HG02588 (cell line): Measurements from ENCODE around the gene RPP25.
A peak's percentile ranks its signal among the peaks of the same experiment; 100 is the strongest.

Experiments
- ATAC-seq: cut with Tn5 transposase; IDR thresholded peaks from one replicate; pipeline ENCODE4 v1.9.1; 2021; ENCODE audit warnings: mild to moderate bottlenecking, moderate library complexity; ENCODE audit not compliant: unreplicated experiment

RPP25 gene

GRCh38 chr15:74956648-74957475 lies at the start of gene RPP25:
TSS of gene RPP25 (minus strand) at chr15:74956772. CDS start at chr15:74956583, 189 bp downstream.
- ATAC-seq = peak; percentile 79

- ATAC-seq = no peak
Observed at GRCh38 chr15:75002398-75002797, 45.8 kb upstream of the RPP25 start.

- ATAC-seq = no peak
Observed at GRCh38 chr15:75001310-75001709, 44.7 kb upstream of the RPP25 start.

- ATAC-seq = no peak
Observed at GRCh38 chr15:74997543-74997942, 41.0 kb upstream of the RPP25 start.

GRCh38 chr15:74997141-74997540 lies 40.6 kb upstream of the RPP25 start:
- no peak for ATAC-seq

GRCh38 chr15:74995779-74996765 lies 39.5 kb upstream of the RPP25 start:
- no peak for ATAC-seq

- peak; percentile 68 for ATAC-seq
Observed at GRCh38 chr15:74995182-74995778, 38.7 kb upstream of the RPP25 start, which contains the start of gene SCAMP5. TSS of gene SCAMP5 (plus strand) at chr15:74995563. CDS start at chr15:75011840, 16,277 bp downstream.

GRCh38 chr15:74994685-74995084 lies 38.1 kb upstream of the RPP25 start:
- ATAC-seq = no peak

- no peak for ATAC-seq
Observed at GRCh38 chr15:74994236-74994635, 37.7 kb upstream of the RPP25 start.

GRCh38 chr15:74992619-74993018 lies 36.0 kb upstream of the RPP25 start:
- ATAC-seq = no peak

GRCh38 chr15:74989527-74989926 lies 33.0 kb upstream of the RPP25 start:
- no peak for ATAC-seq

GRCh38 chr15:74988007-74988800 lies 31.6 kb upstream of the RPP25 start:
- no peak for ATAC-seq

- ATAC-seq = no peak
Observed at GRCh38 chr15:74983725-74984231, 27.2 kb upstream of the RPP25 start.

- no peak for ATAC-seq
Observed at GRCh38 chr15:74982183-74982582, 25.6 kb upstream of the RPP25 start.

GRCh38 chr15:74978503-74978902 lies 21.9 kb upstream of the RPP25 start:
- no peak for ATAC-seq

- no peak for ATAC-seq
Observed at GRCh38 chr15:74978077-74978476, 21.5 kb upstream of the RPP25 start.

GRCh38 chr15:74977599-74977998 lies 21.0 kb upstream of the RPP25 start:
- no peak for ATAC-seq

GRCh38 chr15:74976159-74976558 lies 19.6 kb upstream of the RPP25 start:
- ATAC-seq = no peak

GRCh38 chr15:74967670-74968069 lies 11.1 kb upstream of the RPP25 start:
- ATAC-seq = no peak

GRCh38 chr15:74964794-74965193 lies 8.2 kb upstream of the RPP25 start:
- ATAC-seq = no peak
